ENCODE results near the gene ITGB5.
"Not testable (repeated sequence)": the region's sequence is repeated elsewhere in the genome, so short reads cannot be mapped to it uniquely, and the experiment has no call there.

The ITGB5 gene

GRCh38 chr3:124834723-124835718 is 52.1 kb downstream of the ITGB5 start:
- DNase-seq: peak; percentile 46

- DNase-seq: no peak
Observed at GRCh38 chr3:124833710-124834332, 53.3 kb downstream of the ITGB5 start.

GRCh38 chr3:124832782-124833709 is 54.1 kb downstream of the ITGB5 start:
- no peak for DNase-seq

GRCh38 chr3:124831628-124832199 is 55.5 kb downstream of the ITGB5 start:
- no peak for DNase-seq

GRCh38 chr3:124829819-124830554 is 57.2 kb downstream of the ITGB5 start:
- DNase-seq: no peak

- DNase-seq: no peak
Observed at GRCh38 chr3:124829178-124829818, 57.9 kb downstream of the ITGB5 start.

- not testable (repeated sequence) for DNase-seq
Observed at GRCh38 chr3:124827476-124828206, 59.5 kb downstream of the ITGB5 start.

- DNase-seq: no peak
Observed at GRCh38 chr3:124826703-124827102, 60.5 kb downstream of the ITGB5 start.

- DNase-seq: no peak
Observed at GRCh38 chr3:124824286-124824915, 62.8 kb downstream of the ITGB5 start.

- no peak for DNase-seq
Observed at GRCh38 chr3:124823648-124824047, 63.5 kb downstream of the ITGB5 start.

GRCh38 chr3:124823206-124823605 is 64.0 kb downstream of the ITGB5 start:
- no peak for DNase-seq

- DNase-seq: no peak
Observed at GRCh38 chr3:124821356-124821755, 65.8 kb downstream of the ITGB5 start.

- DNase-seq: no peak
Observed at GRCh38 chr3:124818398-124819091, 68.6 kb downstream of the ITGB5 start.

- no peak for DNase-seq
Observed at GRCh38 chr3:124817079-124817478, 70.1 kb downstream of the ITGB5 start.

- DNase-seq: no peak
Observed at GRCh38 chr3:124816206-124816605, 71.0 kb downstream of the ITGB5 start.

- DNase-seq: no peak
Observed at GRCh38 chr3:124815781-124816180, 71.4 kb downstream of the ITGB5 start.

- no peak for DNase-seq
Observed at GRCh38 chr3:124814620-124815421, 72.3 kb downstream of the ITGB5 start.

- DNase-seq: no peak
Observed at GRCh38 chr3:124813541-124813940, 73.6 kb downstream of the ITGB5 start.

All from CD4-positive, alpha-beta T cell treated with Interleukin-12 subunit alpha and Interleukin-12 subunit beta, for 1 hour (primary cell).